Gastroesophageal sphincter (tissue), 4 donors: ENCODE results near the gene COL20A1. TPM values are rescaled to one million over a fixed set of nuclear protein-coding genes. Genes with fewer than 3 reads are reported as not detected.

Experiments used
- ATAC-seq: fragments of 150-250 bp; one replicate; pipeline ENCODE4 v1.9.1; 2016; ENCODE audit warnings: mild to moderate bottlenecking, moderate library complexity
- H3K27ac ChIP-seq, 4 donors: fragments of 200-600 bp; sonication (generic) in 3 of 4; 1 replicate in 3 of 4; 2 replicates in 1 of 4; pipeline ENCODE4 v1.5.1; 2016 to 2019
- H3K27me3 ChIP-seq: fragments of 200-600 bp; sonication (generic); one replicate; pipeline ENCODE4 v1.5.1; 2019
- H3K36me3 ChIP-seq, 2 donors: fragments of 200-600 bp; sonication (generic); one replicate each; pipeline ENCODE4 v1.5.1; 2019; ENCODE audit warnings: control low read depth in 1 of 2
- H3K4me1 ChIP-seq, 3 donors: fragments of 200-600 bp; sonication (generic); 1 replicate in 2 of 3; 2 replicates in 1 of 3; pipeline ENCODE4 v1.5.1; 2016 to 2019; ENCODE audit warnings: control low read depth in 2 of 3
- H3K4me3 ChIP-seq, 2 donors: fragments of 200-600 bp; sonication (generic); one replicate each; pipeline ENCODE4 v1.5.1; 2019; ENCODE audit warnings: mild to moderate bottlenecking in 1 of 2, moderate library complexity in 1 of 2
- H3K9me3 ChIP-seq, 3 donors: fragments of 200-600 bp; sonication (generic); one replicate each; pipeline ENCODE4 v1.5.1; 2017 to 2019; ENCODE audit warnings: control low read depth in 2 of 3
- CTCF ChIP-seq, 4 experiments: fragments of 200-600 bp in 2 of 4; fragments of 450-650 bp in 2 of 4; sonication (generic) in 1 of 4; IDR thresholded peaks; one replicate each; pipeline ENCODE4 v1.5.1; 2017 to 2019; ENCODE audit warnings: antibody characterized with exemption in 4 of 4, mild to moderate bottlenecking in 2 of 4, moderate library complexity in 2 of 4
- EP300 ChIP-seq: sonication (generic); formaldehyde crosslinking; IDR thresholded peaks from one replicate; pipeline ENCODE4 v1.6.1; 2017; ENCODE audit warnings: antibody characterized with exemption, mild to moderate bottlenecking
- POLR2A ChIP-seq, 2 donors: fragments of 450-650 bp; IDR thresholded peaks; one replicate each; pipeline ENCODE4 v1.6.1; 2017; ENCODE audit warnings: antibody characterized with exemption in 2 of 2, mild to moderate bottlenecking in 2 of 2, moderate library complexity in 1 of 2
- POLR2AphosphoS5 ChIP-seq: sonication (generic); formaldehyde crosslinking; IDR thresholded peaks from one replicate; pipeline ENCODE4 v1.6.1; 2017; ENCODE audit warnings: antibody characterized with exemption
- WGBS, 2 donors: methylation state at CpG; one replicate each; pipeline ENCODE4 v1.1.5; 2018; ENCODE audit warnings: low coverage in 1 of 2; 5-methylcytosine and 5-hydroxymethylcytosine counted together
- total RNA-seq, 4 donors: library from RNA; depleted of rRNA; stranded (reverse); fragments of >200 nt; gene quantifications; one replicate each; pipeline ENCODE4 v1.1.0, GENCODE V29; 2016

Gene COL20A1
- total RNA-seq, 4 donors from 2014 or later = not detected

- H3K27ac ChIP-seq = no peak overlapping the region
- no peak for ATAC-seq
- no peak overlapping the region for H3K4me3 ChIP-seq
- WGBS, 2 donors = 15 to 20% methylated on average over 8 to 11 of the region's 25 CpGs
- no peaks in the 10 kb centered on the region for H3K4me1 ChIP-seq
- H3K27me3 ChIP-seq = peaks cover 87% of the 10 kb centered on the region
- TF ChIP-seq POLR2AphosphoS5 = no peak
- TF ChIP-seq EP300 = no peak
- TF ChIP-seq CTCF (IDR thresholded peaks at IDR 0.05) = no peak
- no peak for TF ChIP-seq POLR2A (IDR thresholded peaks at IDR 0.05)
- no peaks in the 10 kb centered on the region for H3K36me3 ChIP-seq
- H3K9me3 ChIP-seq = no peaks in the 10 kb centered on the region
These were observed 31.8 kb upstream of the COL20A1 start for GRCh38 chr20:63261060-63261794.

GRCh38 chr20:63261795-63262528 is 31.0 kb upstream of the COL20A1 start:
- no peak overlapping the region for H3K4me3 ChIP-seq
- no peaks in the 10 kb centered on the region for H3K4me1 ChIP-seq
- TF ChIP-seq POLR2A (IDR thresholded peaks at IDR 0.05) = no peak
- no peak for TF ChIP-seq EP300
- no peak for TF ChIP-seq CTCF (IDR thresholded peaks at IDR 0.05)
- no peak for TF ChIP-seq POLR2AphosphoS5
- no peaks in the 10 kb centered on the region for H3K36me3 ChIP-seq
- H3K27ac ChIP-seq = no peak overlapping the region
- WGBS, 2 donors = 44 to 63% methylated on average over 12 to 15 of the region's 30 CpGs
- H3K27me3 ChIP-seq = peaks cover 86% of the 10 kb centered on the region
- no peaks in the 10 kb centered on the region for H3K9me3 ChIP-seq
- no peak for ATAC-seq

DNA sequence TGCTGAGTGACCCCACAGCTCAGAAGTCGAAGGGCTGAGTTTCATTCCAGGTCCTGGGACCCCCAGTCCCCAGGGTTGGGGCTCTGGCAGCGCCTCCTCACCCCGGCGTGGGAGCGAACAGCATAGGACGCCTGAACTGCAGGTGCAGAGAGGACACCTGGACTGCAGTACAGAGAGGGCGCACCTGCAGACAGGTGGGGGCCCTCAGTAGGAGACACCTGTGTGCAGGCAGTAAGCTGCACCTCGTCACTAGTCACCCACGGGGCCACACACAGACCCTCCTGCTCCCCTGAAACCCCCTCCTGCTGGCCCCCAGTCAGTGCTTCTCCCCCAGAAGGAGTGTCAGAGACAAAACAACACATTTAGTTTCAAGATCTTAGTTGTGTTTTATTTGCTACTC is 30.1 kb upstream of the COL20A1 start:
- Histone ChIP-seq H3K4me1 (no peaks in the 10 kb centered on the region), H3K36me3 (no peaks in the 10 kb centered on the region), H3K27me3 (peaks cover 92% of the 10 kb centered on the region), H3K4me3 (no peak overlapping the region), H3K9me3 (no peaks in the 10 kb centered on the region), H3K27ac (no peak overlapping the region)
- WGBS, 2 donors = 81 to 94% methylated on average over 3 to 9 of the region's 9 CpGs
- ATAC-seq = no peak
- TF ChIP-seq EP300 = no peak
- no peak for TF ChIP-seq CTCF (IDR thresholded peaks at IDR 0.05)
- no peak for TF ChIP-seq POLR2A (IDR thresholded peaks at IDR 0.05)
- TF ChIP-seq POLR2AphosphoS5 = no peak

- TF ChIP-seq EP300 (no peak), POLR2AphosphoS5 (no peak), CTCF (IDR thresholded peaks at IDR 0.05) (no peak), POLR2A (IDR thresholded peaks at IDR 0.05) (no peak)
- Histone ChIP-seq H3K9me3 (no peaks in the 10 kb centered on the region), H3K4me3 (no peak overlapping the region), H3K36me3 (no peaks in the 10 kb centered on the region), H3K4me1 (no peaks in the 10 kb centered on the region), H3K27ac (no peak overlapping the region), H3K27me3 (peaks cover 88% of the 10 kb centered on the region)
- 71% methylated on average over 7 of the region's 10 CpGs; no CpG with 5 or more reads in 1 of the 2 donors for WGBS, 2 donors
- ATAC-seq = no peak
These were observed 29.0 kb upstream of the COL20A1 start for GRCh38 chr20:63264000-63264399.
